CD14-positive monocyte (primary cell): ENCODE measurements around the gene OR6Q1. TPM values are rescaled to one million over a fixed set of nuclear protein-coding genes. Genes with fewer than 3 reads are reported as not detected.

Source experiments
- DNase-seq, 3 donors: peaks; one replicate each; pipeline ENCODE4 v3.0.0-alpha.2; 2011 to 2022
- H2AFZ ChIP-seq: 2 replicates; pipeline ENCODE4 v1.6.0; 2012; ENCODE audit warnings: mild to moderate bottlenecking, low read depth, low read length, inconsistent platforms; ENCODE audit not compliant: insufficient read depth, poor library complexity, severe bottlenecking
- H3K27ac ChIP-seq, 2 donors: 1 replicate in 1 of 2; 2 replicates in 1 of 2; pipeline ENCODE4 v1.5.1; 2012 to 2013; ENCODE audit warnings: low read length in 2 of 2, control low read depth in 1 of 2, inconsistent platforms in 1 of 2, low read depth in 1 of 2, mild to moderate bottlenecking in 1 of 2
- H3K27me3 ChIP-seq, 2 donors: one replicate each; pipeline versions ENCODE4 v1.6.0 to v1.6.1; 2011 to 2013; ENCODE audit warnings: low read length in 2 of 2; ENCODE audit not compliant: control insufficient read depth in 2 of 2, insufficient read depth in 2 of 2
- H3K36me3 ChIP-seq, 2 donors: replicated peaks in 1 of 2; 1 replicate in 1 of 2; 2 replicates in 1 of 2; pipeline versions ENCODE4 v1.5.1 to v1.6.1; 2012 to 2013; ENCODE audit warnings: low read length in 2 of 2, control low read depth in 1 of 2, inconsistent platforms in 1 of 2, mild to moderate bottlenecking in 1 of 2; ENCODE audit not compliant: insufficient read depth in 2 of 2, control insufficient read depth in 1 of 2
- H3K4me1 ChIP-seq, 2 donors: 1 replicate in 1 of 2; 2 replicates in 1 of 2; pipeline versions ENCODE4 v1.5.1 to v1.6.1; 2012 to 2013; ENCODE audit warnings: low read length in 2 of 2, control low read depth in 1 of 2, inconsistent platforms in 1 of 2, mild to moderate bottlenecking in 1 of 2, moderate library complexity in 1 of 2; ENCODE audit not compliant: insufficient read depth in 2 of 2, control insufficient read depth in 1 of 2
- H3K4me2 ChIP-seq: replicated peaks from 2 replicates; pipeline ENCODE3; 2012; ENCODE audit warnings: low read length, moderate library complexity, mild to moderate bottlenecking; ENCODE audit not compliant: poor library complexity, severe bottlenecking; ENCODE audit errors: extremely low read depth
- H3K4me3 ChIP-seq, 3 experiments: fragments of 200-600 bp in 1 of 3; sonication (generic) in 1 of 3; replicated peaks in 1 of 3; 1 replicate in 2 of 3; 2 replicates in 1 of 3; pipeline ENCODE4 v1.5.1; 2011 to 2013; ENCODE audit warnings: low read length in 3 of 3, mild to moderate bottlenecking in 3 of 3, control low read depth in 2 of 3, low read depth in 2 of 3, inconsistent platforms in 1 of 3, moderate library complexity in 1 of 3
- H3K79me2 ChIP-seq: 2 replicates; pipeline ENCODE4 v1.6.0; 2012; ENCODE audit warnings: mild to moderate bottlenecking, control low read depth, inconsistent platforms, low read length, moderate library complexity; ENCODE audit not compliant: insufficient read depth
- H3K9ac ChIP-seq: 2 replicates; pipeline ENCODE4 v1.6.0; 2017; ENCODE audit warnings: low read length, mild to moderate bottlenecking; ENCODE audit not compliant: insufficient read depth, poor library complexity, severe bottlenecking
- H3K9me3 ChIP-seq, 2 donors: replicated peaks in 1 of 2; 1 replicate in 1 of 2; 2 replicates in 1 of 2; pipeline versions ENCODE4 v1.5.1 to v1.6.1; 2012 to 2013; ENCODE audit warnings: low read length in 2 of 2, control low read depth in 1 of 2; ENCODE audit not compliant: control insufficient read depth in 1 of 2, insufficient read depth in 1 of 2
- H4K20me1 ChIP-seq: 2 replicates; pipeline ENCODE4 v1.6.0; 2012; ENCODE audit warnings: mild to moderate bottlenecking, low read length, control low read depth, moderate library complexity; ENCODE audit not compliant: insufficient read depth
- H3K27ac Mint-ChIP-seq, 7 donors: one replicate each; pipeline ENCODE4 v1.8.0; 2020; ENCODE audit warnings: mild to moderate bottlenecking in 7 of 7, mixed read lengths in 7 of 7, moderate library complexity in 6 of 7, inconsistent platforms in 2 of 7
- H3K27me3 Mint-ChIP-seq, 3 donors: one replicate each; pipeline ENCODE4 v1.8.0; 2021 to 2022; ENCODE audit warnings: low read depth in 3 of 3, mild to moderate bottlenecking in 3 of 3, mixed read lengths in 3 of 3, moderate library complexity in 3 of 3, inconsistent platforms in 1 of 3
- H3K36me3 Mint-ChIP-seq, 2 donors: one replicate each; pipeline ENCODE4 v1.8.0; 2020; ENCODE audit warnings: mixed read lengths in 2 of 2, inconsistent platforms in 1 of 2, mild to moderate bottlenecking in 1 of 2
- H3K4me1 Mint-ChIP-seq: one replicate; pipeline ENCODE4 v1.8.0; 2020; ENCODE audit warnings: mild to moderate bottlenecking, mixed read lengths
- H3K4me3 Mint-ChIP-seq, 2 donors: one replicate each; pipeline ENCODE4 v1.8.0; 2020; ENCODE audit warnings: mild to moderate bottlenecking in 2 of 2, mixed read lengths in 2 of 2, moderate library complexity in 1 of 2
- H3K9me3 Mint-ChIP-seq, 7 donors: one replicate each; pipeline ENCODE4 v1.8.0; 2020 to 2022; ENCODE audit warnings: mixed read lengths in 7 of 7, mild to moderate bottlenecking in 6 of 7, moderate library complexity in 6 of 7, inconsistent platforms in 2 of 7
- CTCF ChIP-seq: fragments of 200-600 bp; IDR thresholded peaks from one replicate; pipeline ENCODE4 v1.8.0; 2022; ENCODE audit warnings: antibody characterized with exemption, mild to moderate bottlenecking
- WGBS: methylation state at CpG from one replicate; pipeline ENCODE4 v1.1.5; 2013; ENCODE audit warnings: missing lambda C conversion rate; ENCODE audit not compliant: insufficient coverage; 5-methylcytosine and 5-hydroxymethylcytosine counted together
- intact Hi-C, 2 donors: fragments of 100-400 bp; cut with micrococcal nuclease; formaldehyde crosslinking; loops; one replicate each; pipeline versions ENCODE4 v1.15.0 to v1.15.1; 2023
- polyA plus RNA-seq, 3 donors: library from polyadenylated mRNA; depleted of rRNA in 1 of 3; unstranded in 2 of 3; stranded (reverse) in 1 of 3; fragments of 300-500 nt in 2 of 3; fragments of >200 nt in 1 of 3; fragmentation: Illumina TruSeq in 2 of 3; gene quantifications; 1 replicate in 2 of 3; 2 replicates in 1 of 3; pipeline ENCODE4 v1.2.3, GENCODE V29; 2012 to 2021

The OR6Q1 gene
- polyA plus RNA-seq, 3 donors: not detected

GRCh38 chr11:58060535-58060934 is 29.8 kb downstream of the OR6Q1 start:
- Histone ChIP-seq H3K9ac (no peak overlapping the region), H3K4me3 (no peak overlapping the region), H3K36me3 (no peaks in the 10 kb centered on the region), H3K79me2 (no peaks in the 10 kb centered on the region), H3K9me3 (no peaks in the 10 kb centered on the region), H2AFZ (no peak overlapping the region), H4K20me1 (no peaks in the 10 kb centered on the region), H3K27me3 (no peaks in the 10 kb centered on the region), H3K4me1 (no peaks in the 10 kb centered on the region), H3K27ac (no peak overlapping the region), H3K4me2 (no peak overlapping the region)
- TF ChIP-seq CTCF: no peak
- 92% methylated on average over 2 of the region's 3 CpGs for WGBS
- Mint-ChIP-seq H3K9me3 (peaks cover 0 to 6% (median 0%) of the 10 kb centered on the region in 7 donors), H3K36me3 (no peaks in the 10 kb centered on the region), H3K4me3 (no peak overlapping the region), H3K4me1 (no peaks in the 10 kb centered on the region), H3K27ac (no peak overlapping the region), H3K27me3 (peaks cover 0 to 4% (median 2%) of the 10 kb centered on the region in 3 donors)
- DNase-seq: no peak
- intact Hi-C loops: no loop called here

- no peak for DNase-seq
- H3K9me3 Mint-ChIP-seq: peaks cover 0 to 6% (median 0%) of the 10 kb centered on the region in 7 donors
- Histone ChIP-seq H3K9ac (no peak overlapping the region), H3K36me3 (no peaks in the 10 kb centered on the region), H2AFZ (no peak overlapping the region), H3K9me3 (no peaks in the 10 kb centered on the region), H3K79me2 (no peaks in the 10 kb centered on the region), H3K27me3 (no peaks in the 10 kb centered on the region), H4K20me1 (no peaks in the 10 kb centered on the region), H3K4me2 (no peak overlapping the region), H3K4me1 (no peaks in the 10 kb centered on the region), H3K27ac (no peak overlapping the region), H3K4me3 (no peak overlapping the region)
- no peak for TF ChIP-seq CTCF
- peaks cover 0 to 4% (median 2%) of the 10 kb centered on the region in 3 donors for H3K27me3 Mint-ChIP-seq
- H3K36me3 Mint-ChIP-seq: no peaks in the 10 kb centered on the region
- H3K27ac Mint-ChIP-seq: no peak overlapping the region
- no peak overlapping the region for H3K4me3 Mint-ChIP-seq
- 89% methylated on average over 3 of the region's 6 CpGs for WGBS
- H3K4me1 Mint-ChIP-seq: no peaks in the 10 kb centered on the region
- intact Hi-C loops: no loop called here
Measured at GRCh38 chr11:58060939-58061672, 30.4 kb downstream of the OR6Q1 start.
